SK-N-SH (cell line): ENCODE data around the gene CCL2.

Source experiments
- CHD2 ChIP-seq: fragments of 150-350 bp; IDR thresholded peaks from 2 replicates; pipeline ENCODE4 v1.6.1; 2018; ENCODE audit warnings: low read length; ENCODE audit not compliant: partially characterized antibody
- CTCF ChIP-seq: fragments of 200-600 bp; sonication (generic); IDR thresholded peaks from 2 replicates; pipeline ENCODE4 v1.6.1; 2017; ENCODE audit warnings: antibody characterized with exemption, mild to moderate bottlenecking, moderate library complexity
- FOXM1 ChIP-seq: IDR thresholded peaks from 2 replicates; pipeline ENCODE4 v1.4.0; 2012; ENCODE audit warnings: low read depth, mild to moderate bottlenecking
- JUND ChIP-seq: IDR thresholded peaks from 2 replicates; pipeline ENCODE4 v1.4.0; 2012
- POLR2AphosphoS5 ChIP-seq: IDR thresholded peaks from 2 replicates; pipeline ENCODE4 v1.6.1; 2012; ENCODE audit warnings: low read depth, low read length
- TF ChIP-seq, protein P1 (sequence below): IDR thresholded peaks from 2 replicates; pipeline ENCODE4 v1.4.0; 2012; ENCODE audit warnings: low read depth, borderline replicate concordance
- TF ChIP-seq, protein P2 (sequence below): fragments of 150-350 bp; IDR thresholded peaks from 2 replicates; pipeline ENCODE4 v1.6.1; 2016; ENCODE audit warnings: mild to moderate bottlenecking, low read depth, low read length

- TF ChIP-seq, protein P1, sequence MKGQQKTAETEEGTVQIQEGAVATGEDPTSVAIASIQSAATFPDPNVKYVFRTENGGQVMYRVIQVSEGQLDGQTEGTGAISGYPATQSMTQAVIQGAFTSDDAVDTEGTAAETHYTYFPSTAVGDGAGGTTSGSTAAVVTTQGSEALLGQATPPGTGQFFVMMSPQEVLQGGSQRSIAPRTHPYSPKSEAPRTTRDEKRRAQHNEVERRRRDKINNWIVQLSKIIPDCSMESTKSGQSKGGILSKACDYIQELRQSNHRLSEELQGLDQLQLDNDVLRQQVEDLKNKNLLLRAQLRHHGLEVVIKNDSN, result no peak
- TF ChIP-seq POLR2AphosphoS5, result no peak
- no peak for TF ChIP-seq CTCF
- no peak for TF ChIP-seq CHD2
- no peak for TF ChIP-seq FOXM1
- TF ChIP-seq, protein P2, sequence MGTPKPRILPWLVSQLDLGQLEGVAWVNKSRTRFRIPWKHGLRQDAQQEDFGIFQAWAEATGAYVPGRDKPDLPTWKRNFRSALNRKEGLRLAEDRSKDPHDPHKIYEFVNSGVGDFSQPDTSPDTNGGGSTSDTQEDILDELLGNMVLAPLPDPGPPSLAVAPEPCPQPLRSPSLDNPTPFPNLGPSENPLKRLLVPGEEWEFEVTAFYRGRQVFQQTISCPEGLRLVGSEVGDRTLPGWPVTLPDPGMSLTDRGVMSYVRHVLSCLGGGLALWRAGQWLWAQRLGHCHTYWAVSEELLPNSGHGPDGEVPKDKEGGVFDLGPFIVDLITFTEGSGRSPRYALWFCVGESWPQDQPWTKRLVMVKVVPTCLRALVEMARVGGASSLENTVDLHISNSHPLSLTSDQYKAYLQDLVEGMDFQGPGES, result no peak
- TF ChIP-seq JUND, result no peak
Measured at GRCh38 chr17:34236281-34236892, 18.7 kb upstream of the CCL2 start.
